ENCODE results near the gene ALDH3B1. TPM values are rescaled to one million over a fixed set of nuclear protein-coding genes. Genes with fewer than 3 reads are reported as not detected.
"Not testable (repeated sequence)": the region's sequence is repeated elsewhere in the genome, so short reads cannot be mapped to it uniquely, and the experiment has no call there.

The ALDH3B1 gene
- total RNA-seq, 1 experiment from 2014 or later, result 41.6 TPM

GRCh38 chr11:67995579-67995978 is 14.5 kb upstream of the ALDH3B1 start:
- intact Hi-C loops (cut with micrococcal nuclease; ENCODE audit: unreplicated experiment); BruUV-seq (replicated peaks); H3K4me3 Mint-ChIP-seq (ENCODE audit: low read depth, unreplicated experiment): not testable (repeated sequence)

GRCh38 chr11:67996051-67996450 is 14.1 kb upstream of the ALDH3B1 start:
- no peak overlapping the region for H3K4me3 Mint-ChIP-seq (ENCODE audit: low read depth, unreplicated experiment)
- H3K4me1 Mint-ChIP-seq (ENCODE audit: low read depth, unreplicated experiment), result peaks cover 10% of the 10 kb centered on the region
- H3K36me3 Mint-ChIP-seq (ENCODE audit: insufficient read depth, unreplicated experiment), result peaks cover 22% of the 10 kb centered on the region
- peaks cover 3% of the 10 kb centered on the region for H3K9me3 Mint-ChIP-seq (ENCODE audit: low read depth, unreplicated experiment)
- DNase-seq, result no peak
- no peak overlapping the region for H3K27ac Mint-ChIP-seq (ENCODE audit: unreplicated experiment)
- TF ChIP-seq CTCF (IDR thresholded peaks at IDR 0.05; ENCODE audit: unreplicated experiment), result no peak
- CTCF ChIA-PET, result interaction anchor here (0.6 kb wide), 1 partner anchor 35 kb away, joined by 4 read pairs; no protein-coding TSS in a partner anchor
- BruUV-seq (replicated peaks), result no TSS peak
- intact Hi-C loops (cut with micrococcal nuclease; ENCODE audit: unreplicated experiment), result no loop called here
- no peaks in the 10 kb centered on the region for H3K27me3 Mint-ChIP-seq (ENCODE audit: unreplicated experiment)

More at GRCh38 chr11:67995579-67995978, 14.5 kb upstream of the ALDH3B1 start:
- CTCF ChIA-PET; H3K27me3 Mint-ChIP-seq (ENCODE audit: unreplicated experiment); H3K4me1 Mint-ChIP-seq (ENCODE audit: low read depth, unreplicated experiment); DNase-seq; H3K27ac Mint-ChIP-seq (ENCODE audit: unreplicated experiment); H3K9me3 Mint-ChIP-seq (ENCODE audit: low read depth, unreplicated experiment): not testable (repeated sequence)
- peaks cover 25% of the 10 kb centered on the region for H3K36me3 Mint-ChIP-seq (ENCODE audit: insufficient read depth, unreplicated experiment)

GRCh38 chr11:67996622-67997474 is 13.3 kb upstream of the ALDH3B1 start:
- Mint-ChIP-seq H3K4me1 (ENCODE audit: low read depth, unreplicated experiment) (peaks cover 10% of the 10 kb centered on the region), H3K27ac (ENCODE audit: unreplicated experiment) (peak overlapping the region; percentile 28), H3K36me3 (ENCODE audit: insufficient read depth, unreplicated experiment) (peaks cover 20% of the 10 kb centered on the region), H3K27me3 (ENCODE audit: unreplicated experiment) (no peaks in the 10 kb centered on the region), H3K4me3 (ENCODE audit: low read depth, unreplicated experiment) (no peak overlapping the region), H3K9me3 (ENCODE audit: low read depth, unreplicated experiment) (peaks cover 3% of the 10 kb centered on the region)
- no peak for TF ChIP-seq CTCF (IDR thresholded peaks at IDR 0.05; ENCODE audit: unreplicated experiment)
- intact Hi-C loops (cut with micrococcal nuclease; ENCODE audit: unreplicated experiment), result no loop called here
- CTCF ChIA-PET, result interaction anchor here (0.6 to 0.8 kb wide), 2 partner anchors 36 to 502 kb away, joined by 3 to 4 read pairs; no protein-coding TSS in a partner anchor
- DNase-seq, result peak; percentile 62
- no TSS peak for BruUV-seq (replicated peaks)

GRCh38 chr11:67997475-67997921 is 12.6 kb upstream of the ALDH3B1 start:
- no TSS peak for BruUV-seq (replicated peaks)
- DNase-seq, result no peak
- Mint-ChIP-seq H3K4me1 (ENCODE audit: low read depth, unreplicated experiment) (peaks cover 10% of the 10 kb centered on the region), H3K27me3 (ENCODE audit: unreplicated experiment) (no peaks in the 10 kb centered on the region), H3K36me3 (ENCODE audit: insufficient read depth, unreplicated experiment) (peaks cover 25% of the 10 kb centered on the region), H3K4me3 (ENCODE audit: low read depth, unreplicated experiment) (no peak overlapping the region), H3K27ac (ENCODE audit: unreplicated experiment) (peak overlapping the region; percentile 28), H3K9me3 (ENCODE audit: low read depth, unreplicated experiment) (peaks cover 3% of the 10 kb centered on the region)
- intact Hi-C loops (cut with micrococcal nuclease; ENCODE audit: unreplicated experiment), result no loop called here
- CTCF ChIA-PET, result interaction anchor here (0.8 kb wide), 1 partner anchor 502 kb away, joined by 3 read pairs; no protein-coding TSS in a partner anchor
- TF ChIP-seq CTCF (IDR thresholded peaks at IDR 0.05; ENCODE audit: unreplicated experiment), result no peak

Data from Calu3 (cell line).